Endothelial cell of umbilical vein (primary cell): ENCODE data around the gene TENT5C. TPM values are rescaled to one million over a fixed set of nuclear protein-coding genes. Genes with fewer than 3 reads are reported as not detected.

ENCODE experiments used
- BruUV-seq: library from RNA; stranded (reverse); fragments of 400-500 nt; replicated peaks from 2 replicates; lab custom pipeline; 2021; lab: Mats Ljungman, UMichigan
- CTCF ChIA-PET: fragments of 300-600, 350-600 bp; sonication (Branson Sonifier 250); formaldehyde crosslinking; loops from one replicate; lab custom pipeline; 2021; ENCODE audit warnings: antibody characterized with exemption, inconsistent platforms; lab: Charles Lee
- POLR2A ChIA-PET: fragments of 300-600, 350-600 bp; sonication (Branson Sonifier 250); formaldehyde crosslinking; loops from one replicate; lab custom pipeline; 2021; ENCODE audit warnings: antibody characterized with exemption, inconsistent platforms; lab: Charles Lee
- DNase-seq: peaks from one replicate; pipeline ENCODE4 v3.0.0-alpha.2; 2011; ENCODE audit warnings: low read depth, low spot score
- FAIRE-seq: peaks from 2 replicates; lab custom pipeline; 2011; peaks lifted over from hg19 to GRCh38; lab: Jason Lieb, UNC
- H2AFZ ChIP-seq: 2 replicates; pipeline ENCODE4 v1.6.0; 2012; ENCODE audit warnings: low read depth, low read length, control low read depth, inconsistent platforms
- H3K27ac ChIP-seq: 2 replicates; pipeline ENCODE4 v1.5.1; 2011; ENCODE audit warnings: low read depth, mild to moderate bottlenecking, control low read depth, low read length, moderate library complexity; ENCODE audit not compliant: insufficient read depth
- H3K27me3 ChIP-seq, 2 experiments: 2 replicates each; pipeline versions ENCODE4 v1.6.0 to v1.6.1; 2011; ENCODE audit warnings: low read length in 2 of 2, mixed read lengths in 1 of 2; ENCODE audit not compliant: control insufficient read depth in 2 of 2, insufficient read depth in 2 of 2
- H3K36me3 ChIP-seq, 2 experiments: 2 replicates in 1 of 2; 3 replicates in 1 of 2; pipeline ENCODE4 v1.5.1; 2011; ENCODE audit warnings: low read length in 2 of 2, mild to moderate bottlenecking in 1 of 2, moderate library complexity in 1 of 2; ENCODE audit not compliant: control insufficient read depth in 2 of 2, insufficient read depth in 2 of 2; ENCODE audit errors: extremely low read depth in 1 of 2
- H3K4me1 ChIP-seq: 3 replicates; pipeline ENCODE4 v1.5.1; 2011; ENCODE audit warnings: mild to moderate bottlenecking, low read length; ENCODE audit not compliant: control insufficient read depth, insufficient read depth; ENCODE audit errors: extremely low read depth
- H3K4me2 ChIP-seq: 2 replicates; pipeline ENCODE4 v1.6.1; 2011; ENCODE audit warnings: low read length, control low read depth, mixed read lengths; ENCODE audit not compliant: insufficient read depth
- H3K4me3 ChIP-seq, 3 experiments: fragments of 200-600 bp in 1 of 3; sonication (generic), shearing (Covaris generic) in 1 of 3; replicated peaks in 1 of 3; 2 replicates each; pipeline ENCODE4 v1.5.1; 2011 to 2016; ENCODE audit warnings: control low read depth in 3 of 3, low read length in 3 of 3, mild to moderate bottlenecking in 2 of 3, inconsistent platforms in 1 of 3, low read depth in 1 of 3, moderate library complexity in 1 of 3; ENCODE audit not compliant: insufficient read depth in 1 of 3
- H3K79me2 ChIP-seq: 2 replicates; pipeline ENCODE4 v1.6.0; 2012; ENCODE audit warnings: low read length, inconsistent platforms; ENCODE audit not compliant: control insufficient read depth, insufficient read depth
- H3K9ac ChIP-seq: replicated peaks from 2 replicates; pipeline ENCODE3; 2011; ENCODE audit warnings: low read length, control low read depth; ENCODE audit not compliant: insufficient read depth; ENCODE audit errors: extremely low read depth
- H3K9me1 ChIP-seq: replicated peaks from 3 replicates; pipeline ENCODE4 v1.6.0; 2011; ENCODE audit warnings: mild to moderate bottlenecking, low read length; ENCODE audit not compliant: control insufficient read depth, insufficient read depth; ENCODE audit errors: extremely low read depth
- H3K9me3 ChIP-seq: replicated peaks from 2 replicates; pipeline ENCODE4 v1.5.1; 2012; ENCODE audit warnings: low read length, inconsistent platforms; ENCODE audit not compliant: control insufficient read depth, insufficient read depth
- H4K20me1 ChIP-seq: replicated peaks from 2 replicates; pipeline ENCODE3; 2011; ENCODE audit warnings: mild to moderate bottlenecking, low read length; ENCODE audit not compliant: control insufficient read depth, insufficient read depth; ENCODE audit errors: extremely low read depth
- EZH2 ChIP-seq: IDR thresholded peaks from 2 replicates; pipeline ENCODE4 v1.6.1; 2012; ENCODE audit warnings: borderline replicate concordance, low read depth, mild to moderate bottlenecking, moderate library complexity, low read length, inconsistent platforms; ENCODE audit not compliant: severe bottlenecking
- FOS ChIP-seq: IDR thresholded peaks from 2 replicates; pipeline ENCODE4 v1.6.1; 2011; ENCODE audit warnings: mild to moderate bottlenecking, low read length, moderate library complexity, borderline replicate concordance; ENCODE audit not compliant: insufficient read depth
- GATA2 ChIP-seq: IDR thresholded peaks from 2 replicates; pipeline ENCODE4 v1.7.0; 2011; ENCODE audit warnings: low read depth, mild to moderate bottlenecking, moderate library complexity, mixed read lengths, low read length; ENCODE audit not compliant: insufficient read length, insufficient read depth
- JUN ChIP-seq: IDR thresholded peaks from 2 replicates; pipeline ENCODE4 v1.6.1; 2011; ENCODE audit warnings: borderline replicate concordance, low read depth; ENCODE audit not compliant: insufficient read length, insufficient read depth
- MYC ChIP-seq: IDR thresholded peaks from one replicate; pipeline ENCODE4 v1.6.1; 2011; ENCODE audit warnings: mild to moderate bottlenecking, low read depth, low read length
- POLR2A ChIP-seq: IDR thresholded peaks from 2 replicates; pipeline ENCODE4 v1.6.1; 2012; ENCODE audit warnings: low read depth, mild to moderate bottlenecking, control low read depth, low read length
- POLR2AphosphoS5 ChIP-seq: IDR thresholded peaks from 2 replicates; pipeline ENCODE4 v1.6.1; 2012; ENCODE audit warnings: low read depth, mild to moderate bottlenecking, control low read depth, low read length, moderate library complexity; ENCODE audit not compliant: insufficient read depth
- dilution Hi-C: fragments of 300-500 bp; cut with MboI; formaldehyde crosslinking; loops from one replicate; pipeline ENCODE4 v1.15.0; 2019; ENCODE audit warnings: low sequenced_read_pairs; ENCODE audit not compliant: extremely low pct_ligation_motif_present
- intact Hi-C: fragments of 100-400 bp; cut with micrococcal nuclease; formaldehyde crosslinking; loops from one replicate; pipeline ENCODE4 v1.10.0; 2022
- polyA plus RNA-seq, 4 experiments: library from polyadenylated mRNA; depleted of rRNA in 3 of 4; stranded (reverse) in 3 of 4; unstranded in 1 of 4; fragments of >200 nt; gene quantifications; 2 replicates each; pipeline versions ENCODE4 v1.2.1 to v1.2.3, GENCODE V29; 2011 to 2012; ENCODE audit warnings: missing spikeins in 1 of 4
- total RNA-seq: library from RNA; stranded (reverse); gene quantifications from 2 replicates; pipeline ENCODE4 v1.2.3, GENCODE V29; 2021
- TF ChIP-seq, protein P1 (sequence below): IDR thresholded peaks from 2 replicates; pipeline ENCODE4 v1.6.1; 2011; ENCODE audit not compliant: insufficient read depth, insufficient read length
- TF ChIP-seq, protein P2 (sequence below), 2 donors: IDR thresholded peaks; 1 replicate in 1 of 2; 2 replicates in 1 of 2; pipeline ENCODE4 v1.5.1; 2011; ENCODE audit warnings: low read length in 2 of 2, mild to moderate bottlenecking in 2 of 2, moderate library complexity in 2 of 2, control low read depth in 1 of 2, inconsistent platforms in 1 of 2, low read depth in 1 of 2; ENCODE audit not compliant: insufficient read depth in 1 of 2; ENCODE audit errors: extremely low read depth in 1 of 2

Gene TENT5C
- total and polyA plus RNA-seq, 2 donors (not counting 3 experiments of a cell fraction or from before 2014, with no cell fraction given), result 0.06 to 0.22 TPM

DNA sequence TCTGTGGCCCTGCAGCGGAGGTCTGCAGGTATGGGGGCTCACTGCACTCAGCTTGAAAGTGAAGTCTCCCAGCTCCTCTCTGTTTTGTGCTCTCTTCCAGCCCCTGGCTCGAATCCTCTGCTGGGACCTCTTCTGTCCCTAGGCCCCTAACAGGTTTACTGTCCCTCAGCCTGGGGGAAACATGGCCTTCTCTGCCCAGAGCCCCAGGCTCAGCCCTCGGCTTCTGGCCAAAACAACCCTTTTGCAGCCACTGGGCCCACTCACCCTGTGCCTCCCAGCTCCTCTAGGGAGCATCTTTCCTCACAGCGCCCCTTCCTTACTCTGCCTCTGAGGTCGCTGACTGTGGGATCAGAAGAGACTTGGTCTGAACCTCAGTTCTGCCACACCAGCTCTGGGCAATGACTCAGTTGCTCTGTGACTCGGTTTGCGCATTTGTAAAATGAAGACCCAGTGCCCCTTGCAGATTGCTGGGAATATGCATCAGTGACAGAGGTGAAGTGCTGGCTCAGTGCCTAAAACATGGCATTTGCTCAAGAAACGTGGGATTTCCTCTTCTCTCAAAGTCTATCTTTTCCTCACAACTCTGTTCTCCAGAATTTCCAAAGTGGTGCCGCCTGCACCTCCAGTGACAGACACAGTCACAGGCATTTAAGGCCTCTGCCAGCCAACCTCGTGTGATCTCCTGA is 26.5 kb upstream of the TENT5C start:
- BruUV-seq, result no TSS peak

More for the DNA sequence above, 26.5 kb upstream of the TENT5C start:
- dilution Hi-C loops (no loop called here), intact Hi-C loops (no loop called here)
- Histone ChIP-seq H3K4me3 (no peak overlapping the region), H3K4me2 (no peak overlapping the region), H3K4me1 (no peaks in the 10 kb centered on the region), H4K20me1 (no peaks in the 10 kb centered on the region), H3K36me3 (no peaks in the 10 kb centered on the region), H3K27ac (no peak overlapping the region), H3K27me3 (no peaks in the 10 kb centered on the region), H2AFZ (no peak overlapping the region), H3K9me3 (no peaks in the 10 kb centered on the region), H3K79me2 (no peaks in the 10 kb centered on the region), H3K9me1 (no peaks in the 10 kb centered on the region), H3K9ac (no peak overlapping the region)
- FAIRE-seq, result no peak
- no peak for DNase-seq
- TF ChIP-seq POLR2A (no peak), MYC (no peak), FOS (no peak), GATA2 (no peak), JUN (no peak), POLR2AphosphoS5 (no peak), EZH2 (no peak)
- TF ChIP-seq, protein P1, sequence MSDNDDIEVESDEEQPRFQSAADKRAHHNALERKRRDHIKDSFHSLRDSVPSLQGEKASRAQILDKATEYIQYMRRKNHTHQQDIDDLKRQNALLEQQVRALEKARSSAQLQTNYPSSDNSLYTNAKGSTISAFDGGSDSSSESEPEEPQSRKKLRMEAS, result no peak
- TF ChIP-seq, protein P2, sequence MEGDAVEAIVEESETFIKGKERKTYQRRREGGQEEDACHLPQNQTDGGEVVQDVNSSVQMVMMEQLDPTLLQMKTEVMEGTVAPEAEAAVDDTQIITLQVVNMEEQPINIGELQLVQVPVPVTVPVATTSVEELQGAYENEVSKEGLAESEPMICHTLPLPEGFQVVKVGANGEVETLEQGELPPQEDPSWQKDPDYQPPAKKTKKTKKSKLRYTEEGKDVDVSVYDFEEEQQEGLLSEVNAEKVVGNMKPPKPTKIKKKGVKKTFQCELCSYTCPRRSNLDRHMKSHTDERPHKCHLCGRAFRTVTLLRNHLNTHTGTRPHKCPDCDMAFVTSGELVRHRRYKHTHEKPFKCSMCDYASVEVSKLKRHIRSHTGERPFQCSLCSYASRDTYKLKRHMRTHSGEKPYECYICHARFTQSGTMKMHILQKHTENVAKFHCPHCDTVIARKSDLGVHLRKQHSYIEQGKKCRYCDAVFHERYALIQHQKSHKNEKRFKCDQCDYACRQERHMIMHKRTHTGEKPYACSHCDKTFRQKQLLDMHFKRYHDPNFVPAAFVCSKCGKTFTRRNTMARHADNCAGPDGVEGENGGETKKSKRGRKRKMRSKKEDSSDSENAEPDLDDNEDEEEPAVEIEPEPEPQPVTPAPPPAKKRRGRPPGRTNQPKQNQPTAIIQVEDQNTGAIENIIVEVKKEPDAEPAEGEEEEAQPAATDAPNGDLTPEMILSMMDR (IDR thresholded peaks at IDR 0.05; ENCODE audit: extremely low read depth in 1 of 2, insufficient read depth in 1 of 2, low read depth in 1 of 2, low read length in 2 of 2), result no peak
- ChIA-PET POLR2A (no interaction called here), CTCF (no interaction called here)
